MM.1S (cell line): Measurements from ENCODE around the gene CNIH3.

Source experiments
- EZH2 ChIP-seq: fragments of 300-600 bp; sonication (generic); optimal IDR thresholded peaks from 2 replicates; pipeline ENCODE3; 2017; ENCODE audit warnings: low read depth, mild to moderate bottlenecking, antibody characterized with exemption, low read length, mixed read lengths
- TF ChIP-seq, protein P1 (sequence below): fragments of 300-600 bp; sonication (generic); IDR thresholded peaks from 2 replicates; pipeline ENCODE4 v1.5.1; 2016; ENCODE audit warnings: antibody characterized with exemption, low read length, mixed read lengths

DNA sequence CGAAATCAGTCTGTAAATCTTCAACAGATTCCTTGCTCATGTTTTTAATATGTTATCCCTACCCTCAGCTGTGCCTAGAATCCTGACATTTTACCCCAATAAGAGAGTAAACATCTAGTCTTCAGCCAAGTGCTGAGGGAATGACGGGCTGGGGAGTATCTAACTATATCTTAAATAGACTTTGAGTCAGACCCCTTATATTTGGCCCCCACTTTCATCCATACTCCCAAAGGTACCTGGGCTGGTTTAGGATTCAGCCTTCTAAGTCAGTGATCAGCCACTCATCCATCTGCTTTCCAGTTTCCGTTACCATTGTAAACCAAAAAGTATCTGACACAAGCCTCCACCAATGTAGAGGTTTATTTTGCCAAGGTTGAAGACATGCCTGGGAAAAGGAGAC is 36.1 kb upstream of the CNIH3 start:
- no peak for TF ChIP-seq EZH2
- TF ChIP-seq, protein P1, sequence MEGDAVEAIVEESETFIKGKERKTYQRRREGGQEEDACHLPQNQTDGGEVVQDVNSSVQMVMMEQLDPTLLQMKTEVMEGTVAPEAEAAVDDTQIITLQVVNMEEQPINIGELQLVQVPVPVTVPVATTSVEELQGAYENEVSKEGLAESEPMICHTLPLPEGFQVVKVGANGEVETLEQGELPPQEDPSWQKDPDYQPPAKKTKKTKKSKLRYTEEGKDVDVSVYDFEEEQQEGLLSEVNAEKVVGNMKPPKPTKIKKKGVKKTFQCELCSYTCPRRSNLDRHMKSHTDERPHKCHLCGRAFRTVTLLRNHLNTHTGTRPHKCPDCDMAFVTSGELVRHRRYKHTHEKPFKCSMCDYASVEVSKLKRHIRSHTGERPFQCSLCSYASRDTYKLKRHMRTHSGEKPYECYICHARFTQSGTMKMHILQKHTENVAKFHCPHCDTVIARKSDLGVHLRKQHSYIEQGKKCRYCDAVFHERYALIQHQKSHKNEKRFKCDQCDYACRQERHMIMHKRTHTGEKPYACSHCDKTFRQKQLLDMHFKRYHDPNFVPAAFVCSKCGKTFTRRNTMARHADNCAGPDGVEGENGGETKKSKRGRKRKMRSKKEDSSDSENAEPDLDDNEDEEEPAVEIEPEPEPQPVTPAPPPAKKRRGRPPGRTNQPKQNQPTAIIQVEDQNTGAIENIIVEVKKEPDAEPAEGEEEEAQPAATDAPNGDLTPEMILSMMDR = no peak
